Measurements from ENCODE around the gene ATP11A. TPM values are rescaled to one million over a fixed set of nuclear protein-coding genes. Genes with fewer than 3 reads are reported as not detected.
A peak's percentile ranks its signal among the peaks of the same experiment; 100 is the strongest.

The ATP11A gene
- total RNA-seq, 5 donors from 2014 or later (not counting 1 experiment from before 2014, with no cell fraction given): 35.7 to 57.1 (median 48.5) TPM

- H3K4me3 ChIP-seq (ENCODE audit: control insufficient read depth in 1 of 2, extremely low read depth in 1 of 2, low read length in 1 of 2): no peak overlapping the region
- no peaks in the 10 kb centered on the region for H3K27me3 ChIP-seq (replicated peaks in 1 of 2; ENCODE audit: control insufficient read depth in 2 of 2, extremely low read depth in 1 of 2, insufficient read depth in 2 of 2, low read length in 1 of 2)
- Mint-ChIP-seq H3K27ac (no peak overlapping the region), H3K4me3 (no peak overlapping the region), H3K36me3 (peaks cover 5% of the 10 kb centered on the region), H3K9me3 (no peaks in the 10 kb centered on the region), H3K27me3 (no peaks in the 10 kb centered on the region), H3K4me1 (peaks cover 38 to 64% (median 41%) of the 10 kb centered on the region in 3 donors)
- ATAC-seq (replicated peaks in 1 of 4): no peak
- 89% methylated on average over 13 of the region's 15 CpGs for WGBS (ENCODE audit: insufficient coverage)
- no peaks in the 10 kb centered on the region for H3K9me3 ChIP-seq
- ChIA-PET POLR2A (no interaction called here), CTCF (no interaction called here)
- peaks cover 0 to 12% of the 10 kb centered on the region in 2 experiments for H3K4me1 ChIP-seq (ENCODE audit: control insufficient read depth in 1 of 2, extremely low read depth in 1 of 2, insufficient read depth in 2 of 2, low read length in 2 of 2)
- no peak overlapping the region for H3K27ac ChIP-seq (ENCODE audit: low read length)
- H3K36me3 ChIP-seq (ENCODE audit: control insufficient read depth in 2 of 2, extremely low read depth in 1 of 2, insufficient read depth in 1 of 2, low read length in 1 of 2): no peaks in the 10 kb centered on the region
- DNase-seq: no peak
These were observed 51.4 kb downstream of the ATP11A start for GRCh38 chr13:112741185-112741755.

GRCh38 chr13:112741835-112742570, 52.2 kb downstream of the ATP11A start:
- CTCF ChIA-PET: no interaction called here
- Mint-ChIP-seq H3K4me3 (no peak overlapping the region), H3K27me3 (no peaks in the 10 kb centered on the region), H3K9me3 (no peaks in the 10 kb centered on the region), H3K4me1 (peaks cover 39 to 63% (median 41%) of the 10 kb centered on the region in 3 donors), H3K36me3 (peaks cover 2% of the 10 kb centered on the region), H3K27ac (no peak overlapping the region)
- ATAC-seq (replicated peaks in 1 of 4): no peak
- DNase-seq: no peak
- peaks cover 0 to 12% of the 10 kb centered on the region in 2 experiments for H3K4me1 ChIP-seq (ENCODE audit: control insufficient read depth in 1 of 2, extremely low read depth in 1 of 2, insufficient read depth in 2 of 2, low read length in 2 of 2)
- no peaks in the 10 kb centered on the region for H3K9me3 ChIP-seq
- 86% methylated on average over 8 of the region's 18 CpGs for WGBS (ENCODE audit: insufficient coverage)
- H3K4me3 ChIP-seq (ENCODE audit: control insufficient read depth in 1 of 2, extremely low read depth in 1 of 2, low read length in 1 of 2): no peak overlapping the region
- no peaks in the 10 kb centered on the region for H3K27me3 ChIP-seq (replicated peaks in 1 of 2; ENCODE audit: control insufficient read depth in 2 of 2, extremely low read depth in 1 of 2, insufficient read depth in 2 of 2, low read length in 1 of 2)
- POLR2A ChIA-PET: no interaction called here
- H3K27ac ChIP-seq (ENCODE audit: low read length): no peak overlapping the region
- H3K36me3 ChIP-seq (ENCODE audit: control insufficient read depth in 2 of 2, extremely low read depth in 1 of 2, insufficient read depth in 1 of 2, low read length in 1 of 2): no peaks in the 10 kb centered on the region

DNA sequence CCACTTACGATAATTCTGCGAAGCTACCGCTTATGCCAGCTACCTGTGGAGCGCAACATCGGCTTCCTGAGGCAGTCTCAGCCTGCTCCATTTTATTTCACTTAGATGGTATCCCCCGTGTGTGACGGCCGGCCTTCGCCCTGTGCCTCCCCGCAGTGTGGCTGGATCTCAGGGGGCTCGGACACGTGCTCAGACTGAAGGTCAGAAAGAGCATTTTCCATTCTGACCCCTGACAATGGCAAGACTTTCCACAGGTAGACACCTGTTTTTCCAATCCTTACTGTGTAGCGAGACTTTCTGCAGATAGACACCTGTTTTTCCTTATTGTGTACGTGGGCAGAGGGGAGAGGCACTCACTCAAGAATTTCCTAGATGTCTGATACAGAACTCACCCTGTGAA, 52.7 kb downstream of the ATP11A start:
- H3K27ac Mint-ChIP-seq: no peak overlapping the region
- H3K27me3 Mint-ChIP-seq: no peaks in the 10 kb centered on the region
- Histone ChIP-seq H3K9me3 (no peaks in the 10 kb centered on the region), H3K36me3 (ENCODE audit: control insufficient read depth in 2 of 2, extremely low read depth in 1 of 2, insufficient read depth in 1 of 2, low read length in 1 of 2) (no peaks in the 10 kb centered on the region), H3K4me3 (ENCODE audit: control insufficient read depth in 1 of 2, extremely low read depth in 1 of 2, low read length in 1 of 2) (no peak overlapping the region), H3K27me3 (replicated peaks in 1 of 2; ENCODE audit: control insufficient read depth in 2 of 2, extremely low read depth in 1 of 2, insufficient read depth in 2 of 2, low read length in 1 of 2) (no peaks in the 10 kb centered on the region), H3K27ac (ENCODE audit: low read length) (no peak overlapping the region), H3K4me1 (ENCODE audit: control insufficient read depth in 1 of 2, extremely low read depth in 1 of 2, insufficient read depth in 2 of 2, low read length in 2 of 2) (peaks cover 0 to 12% of the 10 kb centered on the region in 2 experiments)
- DNase-seq: no peak
- H3K4me3 Mint-ChIP-seq: no peak overlapping the region
- H3K9me3 Mint-ChIP-seq: no peaks in the 10 kb centered on the region
- ChIA-PET CTCF (no interaction called here), POLR2A (no interaction called here)
- no peak for ATAC-seq (replicated peaks in 1 of 4)
- WGBS (ENCODE audit: insufficient coverage): 98% methylated on average over 13 of the region's 14 CpGs
- peaks cover 36 to 57% (median 40%) of the 10 kb centered on the region in 3 donors for H3K4me1 Mint-ChIP-seq
- H3K36me3 Mint-ChIP-seq: no peaks in the 10 kb centered on the region

- no peak overlapping the region for H3K4me3 Mint-ChIP-seq
These were observed 53.8 kb downstream of the ATP11A start for GRCh38 chr13:112743451-112744167.

DNA sequence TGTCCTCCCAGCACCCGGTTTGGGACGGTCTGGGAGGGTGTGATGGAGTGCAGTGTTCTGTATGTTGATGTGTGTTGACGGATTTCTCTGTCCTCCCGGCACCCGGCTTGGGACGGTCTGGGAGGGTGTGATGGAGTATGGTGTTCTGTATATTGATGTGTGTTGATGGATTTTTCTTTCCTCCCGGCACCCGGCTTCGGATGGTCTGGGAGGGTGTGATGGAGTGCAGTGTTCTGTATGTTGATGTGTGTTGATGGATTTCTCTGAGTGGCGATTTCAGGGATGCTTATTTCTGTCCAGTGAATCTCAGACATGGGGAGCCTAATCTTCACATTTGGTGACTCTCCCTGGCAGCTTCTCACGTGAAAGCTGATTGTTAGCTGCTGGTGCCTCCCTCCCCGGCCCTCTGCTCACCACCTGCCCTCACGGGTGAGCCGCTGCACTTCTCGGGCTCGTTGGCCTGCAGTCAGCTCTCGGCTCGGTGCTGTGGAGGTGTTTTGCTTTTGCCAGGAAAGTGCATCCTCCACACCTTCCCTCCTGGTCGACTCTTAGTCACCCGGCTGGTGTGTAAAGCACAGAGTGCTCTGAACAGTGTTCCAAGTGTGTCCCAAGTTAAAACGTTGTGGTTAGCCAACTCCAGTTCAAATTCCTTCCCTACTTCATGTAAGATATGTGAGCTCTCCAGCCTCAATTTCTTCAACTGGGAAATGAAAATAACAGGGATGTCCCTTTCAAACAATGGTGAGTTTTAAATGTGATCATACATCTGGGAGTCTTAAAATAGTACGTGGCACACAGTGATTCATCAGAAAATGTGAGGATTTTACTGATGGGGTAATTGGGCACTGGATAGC, 54.6 kb downstream of the ATP11A start:
- POLR2A ChIA-PET: no interaction called here
- no peaks in the 10 kb centered on the region for H3K9me3 Mint-ChIP-seq
- WGBS (ENCODE audit: insufficient coverage): 89% methylated on average over 15 of the region's 22 CpGs
- DNase-seq (no peak), ATAC-seq (replicated peaks in 1 of 4) (no peak)
- Histone ChIP-seq H3K36me3 (ENCODE audit: control insufficient read depth in 2 of 2, extremely low read depth in 1 of 2, insufficient read depth in 1 of 2, low read length in 1 of 2) (no peaks in the 10 kb centered on the region), H3K4me1 (ENCODE audit: control insufficient read depth in 1 of 2, extremely low read depth in 1 of 2, insufficient read depth in 2 of 2, low read length in 2 of 2) (peaks cover 0 to 12% of the 10 kb centered on the region in 2 experiments), H3K9me3 (no peaks in the 10 kb centered on the region), H3K27me3 (replicated peaks in 1 of 2; ENCODE audit: control insufficient read depth in 2 of 2, extremely low read depth in 1 of 2, insufficient read depth in 2 of 2, low read length in 1 of 2) (no peaks in the 10 kb centered on the region), H3K27ac (ENCODE audit: low read length) (no peak overlapping the region), H3K4me3 (ENCODE audit: control insufficient read depth in 1 of 2, extremely low read depth in 1 of 2, low read length in 1 of 2) (no peak overlapping the region)
- no peaks in the 10 kb centered on the region for H3K27me3 Mint-ChIP-seq
- CTCF ChIA-PET: no interaction called here
- peaks cover 33 to 55% (median 34%) of the 10 kb centered on the region in 3 donors for H3K4me1 Mint-ChIP-seq
- H3K4me3 Mint-ChIP-seq: no peak overlapping the region
- H3K36me3 Mint-ChIP-seq: no peaks in the 10 kb centered on the region
- no peak overlapping the region for H3K27ac Mint-ChIP-seq

More at GRCh38 chr13:112743451-112744167, 53.8 kb downstream of the ATP11A start:
- H3K27me3 Mint-ChIP-seq: no peaks in the 10 kb centered on the region
- H3K27ac Mint-ChIP-seq: peak overlapping the region in 1 of 2 donors; percentile 64
- 85% methylated on average over 12 of the region's 12 CpGs for WGBS (ENCODE audit: insufficient coverage)
- H3K4me1 ChIP-seq (ENCODE audit: control insufficient read depth in 1 of 2, extremely low read depth in 1 of 2, insufficient read depth in 2 of 2, low read length in 2 of 2): peaks cover 0 to 12% of the 10 kb centered on the region in 2 experiments
- no peaks in the 10 kb centered on the region for H3K9me3 Mint-ChIP-seq
- H3K27ac ChIP-seq (ENCODE audit: low read length): no peak overlapping the region
- no peaks in the 10 kb centered on the region for H3K27me3 ChIP-seq (replicated peaks in 1 of 2; ENCODE audit: control insufficient read depth in 2 of 2, extremely low read depth in 1 of 2, insufficient read depth in 2 of 2, low read length in 1 of 2)
- H3K36me3 ChIP-seq (ENCODE audit: control insufficient read depth in 2 of 2, extremely low read depth in 1 of 2, insufficient read depth in 1 of 2, low read length in 1 of 2): no peaks in the 10 kb centered on the region
- H3K36me3 Mint-ChIP-seq: no peaks in the 10 kb centered on the region
- H3K4me1 Mint-ChIP-seq: peaks cover 36 to 56% (median 40%) of the 10 kb centered on the region in 3 donors
- CTCF ChIA-PET: no interaction called here
- no peak for DNase-seq
- POLR2A ChIA-PET: no interaction called here
- H3K9me3 ChIP-seq: no peaks in the 10 kb centered on the region
- no peak for ATAC-seq (replicated peaks in 1 of 4)
- H3K4me3 ChIP-seq (ENCODE audit: control insufficient read depth in 1 of 2, extremely low read depth in 1 of 2, low read length in 1 of 2): no peak overlapping the region

- Mint-ChIP-seq H3K4me1 (peaks cover 27 to 45% (median 34%) of the 10 kb centered on the region in 3 donors), H3K4me3 (no peak overlapping the region), H3K27me3 (no peaks in the 10 kb centered on the region), H3K27ac (peak overlapping the region in 1 of 2 donors; percentile 39), H3K36me3 (no peaks in the 10 kb centered on the region), H3K9me3 (no peaks in the 10 kb centered on the region)
- WGBS (ENCODE audit: insufficient coverage): 97% methylated on average over 25 of the region's 29 CpGs
- H3K27ac ChIP-seq (ENCODE audit: low read length): no peak overlapping the region
- peaks cover 0 to 12% of the 10 kb centered on the region in 2 experiments for H3K4me1 ChIP-seq (ENCODE audit: control insufficient read depth in 1 of 2, extremely low read depth in 1 of 2, insufficient read depth in 2 of 2, low read length in 2 of 2)
- DNase-seq (no peak), ATAC-seq (replicated peaks in 1 of 4) (no peak)
- no peaks in the 10 kb centered on the region for H3K27me3 ChIP-seq (replicated peaks in 1 of 2; ENCODE audit: control insufficient read depth in 2 of 2, extremely low read depth in 1 of 2, insufficient read depth in 2 of 2, low read length in 1 of 2)
- H3K4me3 ChIP-seq (ENCODE audit: control insufficient read depth in 1 of 2, extremely low read depth in 1 of 2, low read length in 1 of 2): no peak overlapping the region
- ChIA-PET POLR2A (no interaction called here), CTCF (no interaction called here)
- no peaks in the 10 kb centered on the region for H3K36me3 ChIP-seq (ENCODE audit: control insufficient read depth in 2 of 2, extremely low read depth in 1 of 2, insufficient read depth in 1 of 2, low read length in 1 of 2)
- no peaks in the 10 kb centered on the region for H3K9me3 ChIP-seq
These were observed 56.2 kb downstream of the ATP11A start for GRCh38 chr13:112746044-112746443.

Data from T-cell (primary cell).